ENCODE data around the gene FANCD2.
A peak's percentile ranks its signal among the peaks of the same experiment; 100 is the strongest.
"Not testable (repeated sequence)": the region's sequence is repeated elsewhere in the genome, so short reads cannot be mapped to it uniquely, and the experiment has no call there.

FANCD2 gene

GRCh38 chr3:10023587-10024310 lies 2.5 kb upstream of the FANCD2 start:
- ChIA-PET POLR2A (ENCODE audit: low non-redundant PET) (no interaction called here), CTCF (no interaction called here)
- peak; percentile 57 for DNase-seq (ENCODE audit: low spot score)
- H3K27ac ChIP-seq: peak overlapping the region; percentile 71
- TF ChIP-seq CTCF (conservative IDR thresholded peaks at IDR 0.05; ENCODE audit: low read depth): no peak

- DNase-seq (ENCODE audit: low spot score): no peak
- POLR2A ChIA-PET (ENCODE audit: low non-redundant PET): no interaction called here
- TF ChIP-seq CTCF (conservative IDR thresholded peaks at IDR 0.05; ENCODE audit: low read depth): no peak
- CTCF ChIA-PET: interaction anchor here (0.7 kb wide), 1 partner anchor 18 kb away, joined by 3 read pairs; no protein-coding TSS in a partner anchor
- peak overlapping the region; percentile 80 for H3K27ac ChIP-seq
Observed at GRCh38 chr3:10025205-10026083, 793 bp upstream of the FANCD2 start.

GRCh38 chr3:10041034-10041433 lies 14.8 kb downstream of the FANCD2 start:
- CTCF ChIA-PET: no interaction called here
- TF ChIP-seq CTCF (conservative IDR thresholded peaks at IDR 0.05; ENCODE audit: low read depth): no peak
- no peak overlapping the region for H3K27ac ChIP-seq
- POLR2A ChIA-PET (ENCODE audit: low non-redundant PET): no interaction called here
- no peak for DNase-seq (ENCODE audit: low spot score)

GRCh38 chr3:10047876-10048275 lies 21.6 kb downstream of the FANCD2 start:
- TF ChIP-seq CTCF (conservative IDR thresholded peaks at IDR 0.05; ENCODE audit: low read depth): no peak
- ChIA-PET CTCF (no interaction called here), POLR2A (ENCODE audit: low non-redundant PET) (no interaction called here)
- DNase-seq (ENCODE audit: low spot score): no peak
- no peak overlapping the region for H3K27ac ChIP-seq

GRCh38 chr3:10053054-10053453 lies 26.8 kb downstream of the FANCD2 start:
- H3K27ac ChIP-seq; DNase-seq (ENCODE audit: low spot score); POLR2A ChIA-PET (ENCODE audit: low non-redundant PET); CTCF ChIA-PET: not testable (repeated sequence)

- no peak overlapping the region for H3K27ac ChIP-seq
- CTCF ChIA-PET: interaction anchor here (0.6 kb wide), 1 partner anchor 339 kb away, joined by 3 read pairs; no protein-coding TSS in a partner anchor
Observed at GRCh38 chr3:10055097-10055496, 28.9 kb downstream of the FANCD2 start.

GRCh38 chr3:10070077-10070476 lies 43.8 kb downstream of the FANCD2 start:
- DNase-seq (ENCODE audit: low spot score); CTCF ChIA-PET; POLR2A ChIA-PET (ENCODE audit: low non-redundant PET); H3K27ac ChIP-seq: not testable (repeated sequence)

More at GRCh38 chr3:10055097-10055496, 28.9 kb downstream of the FANCD2 start:
- POLR2A ChIA-PET (ENCODE audit: low non-redundant PET): no interaction called here
- no peak for TF ChIP-seq CTCF (conservative IDR thresholded peaks at IDR 0.05; ENCODE audit: low read depth)
- no peak for DNase-seq (ENCODE audit: low spot score)
